K562 (cell line): ENCODE measurements around the gene PTP4A2. TPM values are rescaled to one million over a fixed set of nuclear protein-coding genes. Genes with fewer than 3 reads are reported as not detected.

Experiments used
- AFF1 ChIP-seq, 2 experiments: fragments of 450-650 bp; IDR thresholded peaks; 2 replicates each; pipeline ENCODE4 v1.6.1; 2018; ENCODE audit warnings: mild to moderate bottlenecking in 2 of 2, low read depth in 1 of 2; ENCODE audit not compliant: partially characterized antibody in 2 of 2
- BHLHE40 ChIP-seq: IDR thresholded peaks from 2 replicates; pipeline ENCODE4 v1.6.1; 2011; ENCODE audit warnings: low read length, improper control_type of control experiment
- CHAMP1 ChIP-seq: fragments of 450-650 bp; IDR thresholded peaks from 2 replicates; pipeline ENCODE4 v1.6.1; 2016; ENCODE audit warnings: mild to moderate bottlenecking
- CTBP1 ChIP-seq: fragments of 450-650 bp; IDR thresholded peaks from 2 replicates; pipeline ENCODE4 v1.6.1; 2016; ENCODE audit warnings: borderline replicate concordance
- DIDO1 ChIP-seq: fragments of 450-650 bp; IDR thresholded peaks from 2 replicates; pipeline ENCODE4 v1.6.1; 2016; ENCODE audit warnings: low read depth, missing biosample characterization, missing genetic modification characterization
- EGR1 ChIP-seq: fragments of 450-650 bp; conservative IDR thresholded peaks from 2 replicates; pipeline ENCODE4 v1.6.1; 2017; ENCODE audit warnings: mild to moderate bottlenecking
- FOXA1 ChIP-seq: fragments of 450-650 bp; IDR thresholded peaks from 2 replicates; pipeline ENCODE4 v1.6.1; 2016; ENCODE audit warnings: mild to moderate bottlenecking, borderline replicate concordance
- NR2C2 ChIP-seq, 2 experiments: fragments of 200-800 bp in 1 of 2; sonication (Bioruptor generic) in 1 of 2; sonication (generic) in 1 of 2; formaldehyde crosslinking in 1 of 2; IDR thresholded peaks; 2 replicates each; pipeline versions ENCODE4 v1.6.1 to v1.8.0; 2016 to 2022; ENCODE audit warnings: mild to moderate bottlenecking in 1 of 2, missing compliant biosample characterization in 1 of 2, missing genetic modification characterization in 1 of 2, missing genetic modification reagents in 1 of 2
- SOX6 ChIP-seq: fragments of 450-650 bp; IDR thresholded peaks from 2 replicates; pipeline ENCODE4 v1.6.1; 2014; ENCODE audit warnings: mild to moderate bottlenecking
- ZBTB17 ChIP-seq: fragments of 450-650 bp; formaldehyde crosslinking; IDR thresholded peaks from 2 replicates; pipeline ENCODE4 v1.4.0; 2020; ENCODE audit warnings: mild to moderate bottlenecking
- ZNF589 ChIP-seq: fragments of 200-800 bp; sonication (Bioruptor generic); IDR thresholded peaks from 2 replicates; pipeline ENCODE4 v1.6.1; 2016; ENCODE audit warnings: low read depth, missing genetic modification characterization, missing compliant biosample characterization
- ZNF717 ChIP-seq: fragments of 250-450 bp; sonication (Bioruptor Pico); IDR thresholded peaks from 2 replicates; pipeline ENCODE4 v1.5.0; 2021
- polyA plus RNA-seq, 8 experiments: library from polyadenylated mRNA; depleted of rRNA in 4 of 8; stranded (reverse) in 5 of 8; unstranded in 3 of 8; fragments of >200 nt; fragmentation: Nextera tagmentation in 2 of 8; fragmentation: Illumina TruSeq in 1 of 8; extraction: Ambion mirVana in 2 of 8; extraction: Trizol in 1 of 8; gene quantifications; 2 replicates each; pipeline versions ENCODE4 v1.2.1 to v1.2.3, GENCODE V29; 2011 to 2014; ENCODE audit warnings: inconsistent platforms in 1 of 8, missing spikeins in 1 of 8
- total RNA-seq, 7 experiments: library from RNA; depleted of rRNA in 6 of 7; stranded (reverse); fragments of >200 nt in 6 of 7; fragmentation: Illumina TruSeq in 2 of 7; extraction: Trizol in 2 of 7; gene quantifications; 2 replicates each; pipeline versions ENCODE4 v1.2.1 to v1.2.3, GENCODE V29; 2011 to 2021; ENCODE audit warnings: low replicate concordance in 1 of 7
- TF ChIP-seq, protein P1 (sequence below): fragments of 450-650 bp; IDR thresholded peaks from 2 replicates; pipeline ENCODE4 v1.6.1; 2018; ENCODE audit not compliant: partially characterized antibody
- TF ChIP-seq, protein P2 (sequence below), 2 experiments: IDR thresholded peaks; 2 replicates each; pipeline ENCODE4 v1.6.1; 2011; ENCODE audit warnings: borderline replicate concordance in 1 of 2, control low read depth in 1 of 2, low read depth in 1 of 2, low read length in 1 of 2, mild to moderate bottlenecking in 1 of 2, mixed read lengths in 1 of 2, moderate library complexity in 1 of 2; ENCODE audit not compliant: insufficient read depth in 1 of 2, insufficient read length in 1 of 2, poor library complexity in 1 of 2, severe bottlenecking in 1 of 2; ENCODE audit errors: extremely low read depth in 1 of 2

PTP4A2 gene
- total and polyA plus RNA-seq, 9 of the 15 experiments (the other 6 are each of a cell fraction or from before 2014, with no cell fraction given): 197 to 870 (median 480) TPM

GRCh38 chr1:31938184-31938975 is at the start of gene PTP4A2 (continued):
- TF ChIP-seq, protein P1, sequence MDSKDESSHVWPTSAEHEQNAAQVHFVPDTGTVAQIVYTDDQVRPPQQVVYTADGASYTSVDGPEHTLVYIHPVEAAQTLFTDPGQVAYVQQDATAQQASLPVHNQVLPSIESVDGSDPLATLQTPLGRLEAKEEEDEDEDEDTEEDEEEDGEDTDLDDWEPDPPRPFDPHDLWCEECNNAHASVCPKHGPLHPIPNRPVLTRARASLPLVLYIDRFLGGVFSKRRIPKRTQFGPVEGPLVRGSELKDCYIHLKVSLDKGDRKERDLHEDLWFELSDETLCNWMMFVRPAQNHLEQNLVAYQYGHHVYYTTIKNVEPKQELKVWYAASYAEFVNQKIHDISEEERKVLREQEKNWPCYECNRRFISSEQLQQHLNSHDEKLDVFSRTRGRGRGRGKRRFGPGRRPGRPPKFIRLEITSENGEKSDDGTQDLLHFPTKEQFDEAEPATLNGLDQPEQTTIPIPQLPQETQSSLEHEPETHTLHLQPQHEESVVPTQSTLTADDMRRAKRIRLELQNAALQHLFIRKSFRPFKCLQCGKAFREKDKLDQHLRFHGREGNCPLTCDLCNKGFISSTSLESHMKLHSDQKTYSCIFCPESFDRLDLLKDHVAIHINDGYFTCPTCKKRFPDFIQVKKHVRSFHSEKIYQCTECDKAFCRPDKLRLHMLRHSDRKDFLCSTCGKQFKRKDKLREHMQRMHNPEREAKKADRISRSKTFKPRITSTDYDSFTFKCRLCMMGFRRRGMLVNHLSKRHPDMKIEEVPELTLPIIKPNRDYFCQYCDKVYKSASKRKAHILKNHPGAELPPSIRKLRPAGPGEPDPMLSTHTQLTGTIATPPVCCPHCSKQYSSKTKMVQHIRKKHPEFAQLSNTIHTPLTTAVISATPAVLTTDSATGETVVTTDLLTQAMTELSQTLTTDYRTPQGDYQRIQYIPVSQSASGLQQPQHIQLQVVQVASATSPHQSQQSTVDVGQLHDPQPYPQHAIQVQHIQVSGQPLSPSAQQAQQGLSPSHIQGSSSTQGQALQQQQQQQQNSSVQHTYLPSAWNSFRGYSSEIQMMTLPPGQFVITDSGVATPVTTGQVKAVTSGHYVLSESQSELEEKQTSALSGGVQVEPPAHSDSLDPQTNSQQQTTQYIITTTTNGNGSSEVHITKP: peak; percentile 99
- TF ChIP-seq ZBTB17 (CRISPR knock-in tag) (0 out of 2 replicates have a peak, but pooled peaks have one; percentile 29), BHLHE40 (peak; percentile 97), EGR1 (peak; percentile 100), FOXA1 (no peak), SOX6 (peak; percentile 76), NR2C2 (CRISPR knock-in tag; IDR thresholded peaks at IDR 0.05) (peak; percentile 87), NR2C2 (tag; IDR thresholded peaks at IDR 0.05) (peak; percentile 93), ZNF589 (CRISPR knock-in tag) (peak; percentile 90), CTBP1 (peak; percentile 98), DIDO1 (tag) (no peak), AFF1 (IDR thresholded peaks at IDR 0.05; ENCODE audit: low read depth in 1 of 2, partially characterized antibody in 2 of 2) (peak in 1 of 2 experiments; percentile 55), CHAMP1 (peak; percentile 35; the same call in 1 of the 2 replicates), ZNF717 (CRISPR knock-in tag) (no peak)
- TF ChIP-seq, protein P2, sequence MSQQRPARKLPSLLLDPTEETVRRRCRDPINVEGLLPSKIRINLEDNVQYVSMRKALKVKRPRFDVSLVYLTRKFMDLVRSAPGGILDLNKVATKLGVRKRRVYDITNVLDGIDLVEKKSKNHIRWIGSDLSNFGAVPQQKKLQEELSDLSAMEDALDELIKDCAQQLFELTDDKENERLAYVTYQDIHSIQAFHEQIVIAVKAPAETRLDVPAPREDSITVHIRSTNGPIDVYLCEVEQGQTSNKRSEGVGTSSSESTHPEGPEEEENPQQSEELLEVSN (IDR thresholded peaks at IDR 0.05; ENCODE audit: borderline replicate concordance in 1 of 2, extremely low read depth in 1 of 2, insufficient read depth in 1 of 2, insufficient read length in 1 of 2, low read depth in 1 of 2, low read length in 1 of 2, poor library complexity in 1 of 2, severe bottlenecking in 1 of 2): peak; percentile 96 to 100
